ENCODE measurements around the gene MON2.

DNA sequence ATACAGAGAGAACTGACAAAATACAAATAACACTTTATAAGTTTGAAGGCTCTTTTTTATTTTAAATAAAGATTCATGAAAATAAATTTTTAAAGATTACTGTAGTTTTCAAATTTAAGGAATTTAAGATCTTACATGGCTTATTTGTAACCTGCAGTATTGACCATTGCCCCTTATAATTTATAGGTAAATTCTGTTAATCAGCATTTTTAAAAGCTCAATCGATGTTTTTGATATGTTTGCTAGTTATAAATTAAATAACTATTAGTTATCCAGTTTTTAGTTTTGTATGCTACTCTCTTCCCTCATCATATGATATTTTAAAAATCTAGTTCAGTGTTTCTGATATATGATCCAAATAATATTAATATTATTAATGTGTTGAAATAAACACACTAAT, 109.9 kb downstream of the MON2 start:
- no peak for TF ChIP-seq CTCF (IDR thresholded peaks at IDR 0.05; ENCODE audit: control extremely low read depth in 1 of 3, insufficient read depth in 1 of 3, low read depth in 1 of 3, low read length in 3 of 3)
- TF ChIP-seq CEBPB (IDR thresholded peaks at IDR 0.05; ENCODE audit: low read depth, low read length): no peak
